Fibroblast of pulmonary artery (primary cell): ENCODE results near the gene CACNA2D1.

Experiments used
- DNase-seq: peaks from one replicate; pipeline ENCODE4 v3.0.0-alpha.2; 2010; ENCODE audit warnings: low read depth
- H3K4me3 ChIP-seq: replicated peaks from 2 replicates; pipeline ENCODE4 v1.5.1; 2011; ENCODE audit warnings: low read depth, mild to moderate bottlenecking, control low read depth, low read length, moderate library complexity
- CTCF ChIP-seq: IDR thresholded peaks from 2 replicates; pipeline ENCODE4 v1.5.1; 2011; ENCODE audit warnings: mild to moderate bottlenecking, control low read depth, low read length, inconsistent platforms; ENCODE audit errors: missing control alignments

The CACNA2D1 gene

DNA sequence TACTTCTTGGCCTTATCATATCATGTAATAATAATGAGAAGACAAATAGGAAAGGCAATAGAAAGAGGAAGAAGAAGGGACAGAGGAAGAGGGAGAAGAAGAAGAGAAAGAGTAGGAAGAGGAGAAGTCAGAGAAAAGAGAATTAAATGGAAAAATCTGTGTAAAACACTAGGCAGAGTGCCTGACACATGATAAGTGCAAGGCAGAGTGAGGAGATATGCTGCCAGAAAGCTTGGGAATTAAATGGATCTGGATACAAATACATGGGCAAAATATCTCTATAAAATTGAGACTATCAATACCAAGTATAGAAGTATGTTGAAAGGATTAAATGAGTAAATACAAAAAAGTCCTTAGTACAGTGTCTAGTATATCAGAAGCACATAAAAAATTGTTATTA is 124.8 kb downstream of the CACNA2D1 start:
- no peak for DNase-seq
- no peak overlapping the region for H3K4me3 ChIP-seq
- TF ChIP-seq CTCF = no peak

DNA sequence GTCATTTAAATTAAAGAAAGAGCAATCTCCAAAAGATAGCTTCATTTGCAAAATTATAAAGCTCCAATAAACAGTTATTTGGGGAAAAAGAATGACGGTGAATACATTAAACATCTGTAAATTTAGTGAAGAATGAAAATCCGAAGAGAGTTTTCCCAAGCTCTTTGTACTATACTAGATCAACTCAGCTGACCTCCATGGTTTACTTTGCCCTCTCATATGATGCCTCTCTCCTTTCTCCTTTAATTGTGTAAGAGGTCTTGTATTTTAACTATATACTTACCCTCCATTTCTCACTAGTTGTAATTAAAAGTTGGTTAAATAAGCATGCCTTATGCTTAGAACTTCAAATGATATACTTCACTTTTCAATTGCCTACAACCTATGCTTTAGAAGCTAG is 125.8 kb downstream of the CACNA2D1 start:
- no peak for TF ChIP-seq CTCF
- DNase-seq = no peak
- no peak overlapping the region for H3K4me3 ChIP-seq

GRCh38 chr7:82317257-82317721 is 126.3 kb downstream of the CACNA2D1 start:
- H3K4me3 ChIP-seq = no peak overlapping the region
- no peak for TF ChIP-seq CTCF
- DNase-seq = no peak

- no peak for TF ChIP-seq CTCF
- no peak for DNase-seq
- H3K4me3 ChIP-seq = no peak overlapping the region
Measured at GRCh38 chr7:82313269-82313668, 130.3 kb downstream of the CACNA2D1 start.

DNA sequence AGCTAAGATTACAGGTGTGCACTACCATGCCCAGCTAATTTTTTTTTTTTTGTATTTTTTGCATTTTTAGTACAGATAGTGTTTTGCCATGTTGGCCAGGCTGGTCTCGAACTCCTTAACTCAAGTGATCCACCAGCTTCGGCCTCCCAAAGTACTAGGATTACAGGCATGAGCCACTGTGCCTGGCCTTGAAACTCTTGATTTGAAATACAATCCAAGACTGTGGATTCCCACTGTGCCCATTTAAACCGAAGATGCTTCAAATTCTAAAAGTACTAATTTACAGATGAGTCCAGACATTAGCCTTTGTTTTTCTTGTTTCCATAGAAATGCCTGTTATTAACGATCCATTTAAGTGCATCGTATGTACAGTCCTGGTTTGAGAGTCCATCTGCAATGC is 130.9 kb downstream of the CACNA2D1 start:
- no peak for DNase-seq
- no peak for TF ChIP-seq CTCF
- no peak overlapping the region for H3K4me3 ChIP-seq

- TF ChIP-seq CTCF = no peak
- no peak for DNase-seq
- no peak overlapping the region for H3K4me3 ChIP-seq
Measured at GRCh38 chr7:82305347-82306005, 138.1 kb downstream of the CACNA2D1 start.

DNA sequence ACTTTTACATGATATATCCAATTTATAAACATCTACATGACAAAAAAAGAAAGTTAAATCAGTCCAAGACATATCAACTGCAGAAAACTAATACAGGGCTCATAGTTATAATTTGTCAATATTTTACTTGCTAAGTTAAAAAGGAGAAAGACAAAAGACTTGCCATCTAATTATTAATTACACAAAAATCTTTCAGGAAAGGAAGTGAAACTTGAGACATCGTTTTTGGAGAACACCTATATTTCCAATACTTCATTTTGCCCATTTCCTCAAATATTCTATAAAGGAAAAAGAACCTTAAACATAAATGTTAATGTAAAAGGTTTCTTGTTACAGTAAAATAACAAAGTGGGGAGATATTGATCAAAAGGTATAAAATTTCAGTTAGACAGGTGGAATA is 148.7 kb downstream of the CACNA2D1 start:
- no peak for TF ChIP-seq CTCF
- no peak for DNase-seq
- no peak overlapping the region for H3K4me3 ChIP-seq
